Loucy (cell line): ENCODE results near the gene PAQR6.

Experiments
- CTCF ChIP-seq: fragments of 200-600 bp; sonication (generic); conservative IDR thresholded peaks from 2 replicates; pipeline ENCODE4 v1.5.1; 2014; ENCODE audit warnings: mild to moderate bottlenecking, antibody characterized with exemption, low read length
- EZH2phosphoT487 ChIP-seq: fragments of 200-600 bp; IDR thresholded peaks from 2 replicates; pipeline ENCODE4 v1.6.1; 2018; ENCODE audit warnings: antibody characterized with exemption, mild to moderate bottlenecking, moderate library complexity, borderline replicate concordance

GRCh38 chr1:156270314-156270713, 22.5 kb upstream of the PAQR6 start:
- no peak for TF ChIP-seq CTCF
- TF ChIP-seq EZH2phosphoT487: no peak
